GM18526 (cell line): Measurements from ENCODE around the gene DNAAF8.

Experiments
- POLR2A ChIP-seq: IDR thresholded peaks from 3 replicates; pipeline ENCODE4 v1.6.1; 2011; ENCODE audit not compliant: insufficient read length; ENCODE audit errors: extremely low read depth

The DNAAF8 gene

DNA sequence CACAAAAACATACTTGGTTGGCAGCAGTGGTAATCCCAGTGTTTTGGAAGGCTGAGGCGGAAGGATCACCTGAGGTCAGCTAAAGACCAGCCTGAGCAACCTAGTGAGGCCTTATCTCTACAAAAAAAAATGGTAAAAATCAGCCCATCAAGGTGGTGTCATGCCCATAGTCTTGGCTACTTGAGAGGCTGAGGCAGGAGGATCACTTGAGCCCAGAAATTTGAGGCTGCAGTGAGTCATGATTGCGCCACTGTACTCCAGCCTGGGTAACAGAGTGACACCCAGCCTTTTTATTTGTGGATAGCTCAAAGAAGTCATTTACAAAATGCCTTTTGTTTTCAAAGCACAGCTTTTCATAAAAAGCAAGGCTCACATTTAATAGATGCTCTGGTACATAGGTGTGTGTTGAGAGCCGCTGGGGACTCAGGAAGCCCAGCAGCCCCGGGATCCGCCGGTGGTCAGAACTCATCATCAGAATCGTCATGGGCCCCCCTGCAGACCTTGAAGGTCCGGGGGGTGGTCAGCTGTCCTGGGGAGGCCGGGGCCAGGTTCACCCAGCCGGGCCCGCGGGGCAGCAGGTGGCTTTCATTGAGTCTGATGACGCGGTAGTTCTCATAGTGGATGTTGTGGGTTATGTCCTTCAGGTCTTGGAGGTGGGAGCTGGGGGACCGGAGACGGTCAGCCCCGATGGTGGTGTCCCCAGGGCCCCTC, 43.2 kb downstream of the DNAAF8 start:
- TF ChIP-seq POLR2A, result no peak

DNA sequence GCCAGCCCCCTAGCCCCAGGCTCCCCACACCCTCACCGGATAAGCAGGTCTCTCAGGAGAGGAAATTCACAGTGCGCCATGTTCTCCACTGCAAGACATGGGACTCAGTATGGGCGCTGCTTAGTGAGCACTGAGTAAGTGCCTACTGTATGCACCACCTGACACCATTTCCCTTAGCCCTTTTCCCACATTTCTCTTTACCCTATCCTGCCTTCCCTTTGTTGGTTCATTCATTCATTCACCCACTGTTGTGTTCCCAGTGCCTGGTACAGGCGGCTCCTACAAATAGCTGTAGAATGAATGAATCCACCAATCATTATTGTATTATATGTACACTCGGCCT, 43.7 kb downstream of the DNAAF8 start:
- no peak for TF ChIP-seq POLR2A

DNA sequence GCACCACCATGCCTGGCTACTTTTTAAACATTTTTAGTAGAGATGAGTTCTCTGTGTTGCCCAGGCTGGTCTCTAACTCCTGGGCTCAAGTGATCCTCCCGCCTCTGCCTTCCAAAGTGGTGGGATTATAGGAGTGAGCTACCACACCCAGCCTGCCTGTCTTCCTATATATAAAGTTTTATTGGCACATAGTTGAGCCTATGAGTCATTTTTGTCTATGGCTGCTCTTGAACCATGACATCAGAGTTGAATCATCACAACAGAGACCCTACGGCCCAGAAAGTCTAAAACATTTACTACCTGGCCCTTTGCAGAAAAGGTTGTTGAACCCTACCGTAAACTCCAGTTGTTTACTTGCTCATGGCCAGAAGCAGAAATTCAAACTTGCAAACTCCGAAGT, 45.9 kb downstream of the DNAAF8 start:
- TF ChIP-seq POLR2A, result no peak

- no peak for TF ChIP-seq POLR2A
Measured at GRCh38 chr16:4783251-4783950, 49.1 kb downstream of the DNAAF8 start.

DNA sequence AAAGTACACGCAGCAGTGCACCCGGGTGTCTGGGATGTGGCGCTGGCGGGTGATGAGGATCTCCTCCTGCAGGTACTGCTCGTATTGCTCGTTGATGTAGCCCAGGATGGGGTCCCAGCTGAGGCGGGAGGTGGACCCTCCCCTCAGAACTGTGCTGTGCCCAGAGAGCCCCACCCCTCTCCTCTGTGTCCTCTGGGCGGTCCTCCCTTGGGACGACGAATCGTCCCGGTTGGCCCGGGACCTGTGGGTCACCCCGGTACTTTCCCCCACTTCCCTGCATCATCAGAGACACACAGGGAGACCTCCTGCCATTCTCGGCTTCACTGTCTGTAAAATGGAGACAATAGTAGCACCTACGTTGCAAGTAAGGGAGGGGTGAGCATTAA, 49.6 kb downstream of the DNAAF8 start:
- no peak for TF ChIP-seq POLR2A

DNA sequence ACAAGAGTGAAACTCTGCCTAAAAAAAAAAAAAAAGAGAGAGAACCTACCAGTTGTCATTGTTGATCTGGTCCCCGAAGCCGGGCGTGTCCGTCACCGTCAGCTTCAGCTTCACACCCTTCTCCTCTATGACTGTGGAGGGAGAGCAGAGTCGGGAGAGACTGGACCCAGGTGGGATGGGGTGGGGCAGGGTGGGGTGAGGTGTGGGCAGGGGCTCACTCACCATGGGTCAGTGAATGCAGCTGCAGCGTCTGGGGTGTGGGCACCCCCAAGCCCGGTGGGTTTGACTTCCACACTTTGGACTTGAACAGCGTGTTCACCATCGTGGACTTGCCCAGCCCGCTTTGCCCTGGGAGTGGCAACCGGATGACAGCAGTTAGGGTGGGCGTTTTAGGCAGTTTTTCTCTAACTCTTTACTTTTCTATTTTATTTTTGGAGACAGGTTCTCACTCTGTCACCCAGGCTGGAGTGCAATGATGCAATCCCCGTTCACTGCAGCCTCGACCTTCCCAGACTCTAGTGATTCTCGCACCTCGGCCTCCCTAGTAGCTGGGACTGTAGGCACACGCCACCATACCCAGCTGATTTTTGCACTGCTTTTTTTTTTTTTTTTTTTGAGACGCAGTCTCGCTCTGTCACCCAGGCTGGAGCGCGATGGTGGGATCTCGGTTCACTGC, 51.6 kb downstream of the DNAAF8 start:
- TF ChIP-seq POLR2A, result no peak

GRCh38 chr16:4787068-4787467, 52.7 kb downstream of the DNAAF8 start:
- TF ChIP-seq POLR2A, result no peak

DNA sequence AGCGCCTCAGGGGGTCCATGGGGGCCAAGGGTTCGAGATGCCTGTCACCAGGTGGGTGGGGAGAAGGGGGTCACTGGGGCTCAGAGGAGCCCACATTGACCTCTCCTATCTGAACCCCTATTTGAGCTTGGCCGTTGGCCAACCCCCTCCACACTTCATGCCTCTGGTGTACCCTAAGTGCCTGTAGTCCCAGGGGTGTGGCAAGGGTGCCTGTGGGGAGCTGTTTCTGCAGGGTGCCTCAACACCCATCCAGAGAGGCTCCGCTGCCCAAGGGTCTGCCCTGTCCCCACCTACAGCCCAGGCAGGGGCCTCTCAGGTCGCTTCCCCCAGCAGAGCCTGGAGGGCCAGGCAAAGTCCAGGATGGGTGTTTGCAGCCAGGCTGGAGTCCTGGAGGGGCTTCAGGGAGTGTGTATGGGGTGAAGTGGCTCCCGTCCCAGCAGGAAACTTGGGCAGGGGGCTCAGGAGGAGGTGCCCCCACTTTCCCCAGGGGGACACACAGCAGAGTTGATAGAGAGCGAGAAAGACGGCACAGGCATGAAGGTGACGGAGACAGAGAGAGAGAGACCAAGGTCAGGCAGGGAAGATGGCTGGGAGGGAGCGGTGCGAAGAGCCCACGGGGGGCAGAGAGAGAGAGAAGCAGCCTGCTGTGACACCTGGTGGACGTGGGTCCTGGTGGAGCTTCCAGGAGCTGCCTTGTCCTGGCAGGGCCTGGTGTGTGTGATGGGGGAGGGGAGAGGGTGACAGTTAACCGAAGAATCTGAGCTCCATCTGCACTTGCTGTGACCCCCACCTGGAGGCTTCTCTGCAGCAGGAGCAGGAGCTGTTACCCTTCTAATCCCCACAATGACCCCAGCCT, 53.5 kb downstream of the DNAAF8 start, which contains the start of gene SEPTIN12:
SEPTIN12 (minus strand) TSS at position 719 of the 856 bp plus-strand sequence; CDS start at position 19, 700 bp downstream.
- TF ChIP-seq POLR2A, result no peak

DNA sequence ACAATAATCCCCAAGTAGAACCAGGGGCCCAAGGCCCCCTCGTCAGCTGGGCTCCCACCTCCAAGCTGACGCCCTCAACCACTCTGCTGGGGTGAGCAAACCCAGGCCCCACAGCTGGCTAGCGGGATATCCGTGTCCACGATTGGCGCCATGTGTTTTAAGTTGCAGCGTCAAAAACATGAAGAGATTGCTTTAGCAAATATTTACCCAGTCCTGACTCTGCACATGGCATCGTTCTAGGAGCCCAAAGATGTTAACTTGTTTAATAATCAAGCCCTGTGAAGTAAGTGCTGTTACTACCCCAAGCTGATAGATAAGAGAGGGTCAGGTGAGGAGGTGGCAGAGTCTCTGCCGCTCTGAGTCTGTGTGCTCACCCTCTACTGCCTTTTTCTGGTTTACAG, 54.2 kb downstream of the DNAAF8 start:
- TF ChIP-seq POLR2A, result no peak

DNA sequence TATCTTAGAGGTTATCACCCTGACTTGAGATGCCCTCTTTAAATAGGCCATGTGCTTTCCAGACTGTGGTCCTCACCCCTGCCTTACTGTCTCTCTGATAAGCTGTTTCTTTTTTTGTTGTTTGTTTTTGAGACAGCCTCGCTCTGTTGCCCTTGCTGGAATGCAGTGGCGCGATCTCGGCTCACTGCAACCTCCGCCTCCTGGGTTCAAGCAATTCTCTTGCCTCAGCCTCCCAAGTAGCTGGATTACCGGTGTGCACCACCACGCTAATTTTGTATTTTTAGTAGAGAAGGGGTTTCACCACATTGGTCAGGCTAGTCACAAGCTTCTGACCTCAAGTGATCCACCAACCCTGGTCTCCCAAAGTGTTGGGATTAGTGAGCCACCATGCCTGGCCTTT, 54.6 kb downstream of the DNAAF8 start:
- TF ChIP-seq POLR2A, result no peak

- TF ChIP-seq POLR2A, result no peak
Measured at GRCh38 chr16:4790261-4790660, 55.9 kb downstream of the DNAAF8 start.

DNA sequence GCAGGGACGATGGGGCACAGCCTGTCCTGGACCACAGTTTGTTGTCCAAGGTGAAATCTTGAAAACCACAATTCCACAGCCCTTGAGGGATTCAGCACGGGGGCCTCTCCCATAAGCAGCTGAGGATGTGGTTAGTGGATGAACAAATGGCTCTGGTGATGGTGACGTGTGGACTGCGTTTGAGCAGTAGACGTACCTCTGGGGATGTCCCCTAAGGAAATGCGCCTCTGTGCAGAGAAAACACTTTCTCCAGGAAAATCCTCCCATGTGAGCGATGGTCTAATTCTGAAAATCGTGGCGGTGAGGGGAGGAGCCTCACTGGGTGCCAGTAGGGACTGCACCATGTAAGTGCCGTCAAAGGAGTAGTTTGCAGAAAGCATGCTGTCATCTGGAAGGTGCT, 56.5 kb downstream of the DNAAF8 start:
- no peak for TF ChIP-seq POLR2A

GRCh38 chr16:4792951-4793513, 58.7 kb downstream of the DNAAF8 start:
- no peak for TF ChIP-seq POLR2A

- no peak for TF ChIP-seq POLR2A
Measured at GRCh38 chr16:4795181-4795827, 61.0 kb downstream of the DNAAF8 start, which contains the start of gene SMIM22. SMIM22 (plus strand) TSS chr16:4795369; CDS start chr16:4795735, 366 bp downstream.

GRCh38 chr16:4795828-4796572, 61.7 kb downstream of the DNAAF8 start:
- no peak for TF ChIP-seq POLR2A
